ENCODE results near the gene CRACR2B. TPM values are rescaled to one million over a fixed set of nuclear protein-coding genes. Genes with fewer than 3 reads are reported as not detected.

Gene CRACR2B
- total and polyA plus RNA-seq, 2 of the 13 experiments (the other 11 are each of a cell fraction or from before 2014, with no cell fraction given) = 14.9 to 21.0 TPM

DNA sequence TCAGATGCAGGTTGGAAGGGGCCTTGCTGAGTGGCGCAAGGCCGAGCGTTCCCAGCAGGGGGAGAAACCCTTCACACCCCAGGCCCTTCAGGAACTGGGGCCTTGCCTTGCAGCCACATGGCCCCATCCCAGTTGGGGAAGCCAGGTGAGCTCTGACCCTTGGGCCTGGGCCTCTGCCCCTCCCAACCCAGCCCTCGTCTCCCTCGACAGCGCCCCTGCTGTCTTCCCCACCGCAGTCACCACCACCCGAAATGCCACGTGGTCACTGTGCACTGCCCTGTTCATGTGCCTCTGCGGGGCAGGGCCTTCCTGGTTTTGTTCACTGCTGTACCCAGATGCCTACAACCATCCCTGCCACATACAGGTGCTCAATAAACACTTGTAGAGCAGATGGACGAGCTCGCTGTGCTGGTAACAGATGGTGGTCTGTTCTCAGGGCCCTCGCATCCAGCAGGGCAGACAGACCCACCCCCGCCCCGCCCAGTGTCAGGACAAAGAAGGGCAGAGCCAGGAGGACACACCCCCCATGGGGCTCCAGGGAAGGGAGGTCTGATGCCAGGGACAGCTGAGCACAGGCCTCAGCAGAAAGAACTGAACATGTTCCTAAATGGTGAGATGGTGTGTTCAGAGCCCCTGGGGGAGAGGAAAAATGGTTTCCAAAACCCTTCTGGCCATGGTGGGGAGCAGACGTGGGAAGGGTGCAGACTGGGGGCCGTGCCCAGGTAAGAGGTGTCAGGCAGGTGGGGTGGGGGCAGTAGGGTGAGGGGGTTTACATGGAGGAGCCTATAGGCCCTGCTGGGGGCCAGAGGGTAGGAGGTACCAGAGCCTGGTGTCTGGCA, 10.9 kb downstream of the CRACR2B start (continued):
- TF ChIP-seq, protein P1, sequence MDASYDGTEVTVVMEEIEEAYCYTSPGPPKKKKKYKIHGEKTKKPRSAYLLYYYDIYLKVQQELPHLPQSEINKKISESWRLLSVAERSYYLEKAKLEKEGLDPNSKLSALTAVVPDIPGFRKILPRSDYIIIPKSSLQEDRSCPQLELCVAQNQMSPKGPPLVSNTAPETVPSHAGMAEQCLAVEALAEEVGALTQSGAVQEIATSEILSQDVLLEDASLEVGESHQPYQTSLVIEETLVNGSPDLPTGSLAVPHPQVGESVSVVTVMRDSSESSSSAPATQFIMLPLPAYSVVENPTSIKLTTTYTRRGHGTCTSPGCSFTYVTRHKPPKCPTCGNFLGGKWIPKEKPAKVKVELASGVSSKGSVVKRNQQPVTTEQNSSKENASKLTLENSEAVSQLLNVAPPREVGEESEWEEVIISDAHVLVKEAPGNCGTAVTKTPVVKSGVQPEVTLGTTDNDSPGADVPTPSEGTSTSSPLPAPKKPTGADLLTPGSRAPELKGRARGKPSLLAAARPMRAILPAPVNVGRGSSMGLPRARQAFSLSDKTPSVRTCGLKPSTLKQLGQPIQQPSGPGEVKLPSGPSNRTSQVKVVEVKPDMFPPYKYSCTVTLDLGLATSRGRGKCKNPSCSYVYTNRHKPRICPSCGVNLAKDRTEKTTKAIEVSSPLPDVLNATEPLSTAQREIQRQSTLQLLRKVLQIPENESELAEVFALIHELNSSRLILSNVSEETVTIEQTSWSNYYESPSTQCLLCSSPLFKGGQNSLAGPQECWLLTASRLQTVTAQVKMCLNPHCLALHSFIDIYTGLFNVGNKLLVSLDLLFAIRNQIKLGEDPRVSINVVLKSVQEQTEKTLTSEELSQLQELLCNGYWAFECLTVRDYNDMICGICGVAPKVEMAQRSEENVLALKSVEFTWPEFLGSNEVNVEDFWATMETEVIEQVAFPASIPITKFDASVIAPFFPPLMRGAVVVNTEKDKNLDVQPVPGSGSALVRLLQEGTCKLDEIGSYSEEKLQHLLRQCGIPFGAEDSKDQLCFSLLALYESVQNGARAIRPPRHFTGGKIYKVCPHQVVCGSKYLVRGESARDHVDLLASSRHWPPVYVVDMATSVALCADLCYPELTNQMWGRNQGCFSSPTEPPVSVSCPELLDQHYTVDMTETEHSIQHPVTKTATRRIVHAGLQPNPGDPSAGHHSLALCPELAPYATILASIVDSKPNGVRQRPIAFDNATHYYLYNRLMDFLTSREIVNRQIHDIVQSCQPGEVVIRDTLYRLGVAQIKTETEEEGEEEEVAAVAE (CRISPR knock-in tag; IDR thresholded peaks at IDR 0.05; ENCODE audit: borderline replicate concordance) = 0 out of 2 replicates have a peak, but pooled peaks have one; percentile 47
- TF ChIP-seq, protein P2, sequence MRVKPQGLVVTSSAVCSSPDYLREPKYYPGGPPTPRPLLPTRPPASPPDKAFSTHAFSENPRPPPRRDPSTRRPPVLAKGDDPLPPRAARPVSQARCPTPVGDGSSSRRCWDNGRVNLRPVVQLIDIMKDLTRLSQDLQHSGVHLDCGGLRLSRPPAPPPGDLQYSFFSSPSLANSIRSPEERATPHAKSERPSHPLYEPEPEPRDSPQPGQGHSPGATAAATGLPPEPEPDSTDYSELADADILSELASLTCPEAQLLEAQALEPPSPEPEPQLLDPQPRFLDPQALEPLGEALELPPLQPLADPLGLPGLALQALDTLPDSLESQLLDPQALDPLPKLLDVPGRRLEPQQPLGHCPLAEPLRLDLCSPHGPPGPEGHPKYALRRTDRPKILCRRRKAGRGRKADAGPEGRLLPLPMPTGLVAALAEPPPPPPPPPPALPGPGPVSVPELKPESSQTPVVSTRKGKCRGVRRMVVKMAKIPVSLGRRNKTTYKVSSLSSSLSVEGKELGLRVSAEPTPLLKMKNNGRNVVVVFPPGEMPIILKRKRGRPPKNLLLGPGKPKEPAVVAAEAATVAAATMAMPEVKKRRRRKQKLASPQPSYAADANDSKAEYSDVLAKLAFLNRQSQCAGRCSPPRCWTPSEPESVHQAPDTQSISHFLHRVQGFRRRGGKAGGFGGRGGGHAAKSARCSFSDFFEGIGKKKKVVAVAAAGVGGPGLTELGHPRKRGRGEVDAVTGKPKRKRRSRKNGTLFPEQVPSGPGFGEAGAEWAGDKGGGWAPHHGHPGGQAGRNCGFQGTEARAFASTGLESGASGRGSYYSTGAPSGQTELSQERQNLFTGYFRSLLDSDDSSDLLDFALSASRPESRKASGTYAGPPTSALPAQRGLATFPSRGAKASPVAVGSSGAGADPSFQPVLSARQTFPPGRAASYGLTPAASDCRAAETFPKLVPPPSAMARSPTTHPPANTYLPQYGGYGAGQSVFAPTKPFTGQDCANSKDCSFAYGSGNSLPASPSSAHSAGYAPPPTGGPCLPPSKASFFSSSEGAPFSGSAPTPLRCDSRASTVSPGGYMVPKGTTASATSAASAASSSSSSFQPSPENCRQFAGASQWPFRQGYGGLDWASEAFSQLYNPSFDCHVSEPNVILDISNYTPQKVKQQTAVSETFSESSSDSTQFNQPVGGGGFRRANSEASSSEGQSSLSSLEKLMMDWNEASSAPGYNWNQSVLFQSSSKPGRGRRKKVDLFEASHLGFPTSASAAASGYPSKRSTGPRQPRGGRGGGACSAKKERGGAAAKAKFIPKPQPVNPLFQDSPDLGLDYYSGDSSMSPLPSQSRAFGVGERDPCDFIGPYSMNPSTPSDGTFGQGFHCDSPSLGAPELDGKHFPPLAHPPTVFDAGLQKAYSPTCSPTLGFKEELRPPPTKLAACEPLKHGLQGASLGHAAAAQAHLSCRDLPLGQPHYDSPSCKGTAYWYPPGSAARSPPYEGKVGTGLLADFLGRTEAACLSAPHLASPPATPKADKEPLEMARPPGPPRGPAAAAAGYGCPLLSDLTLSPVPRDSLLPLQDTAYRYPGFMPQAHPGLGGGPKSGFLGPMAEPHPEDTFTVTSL (CRISPR knock-in tag; IDR thresholded peaks at IDR 0.05; ENCODE audit: borderline replicate concordance) = no peak
- TF ChIP-seq MEIS1 (CRISPR knock-in tag; IDR thresholded peaks at IDR 0.05; ENCODE audit: borderline replicate concordance) (no peak; the same call in 1 of the 2 replicates), CHD2 (IDR thresholded peaks at IDR 0.05; ENCODE audit: low read depth, low read length) (no peak), RFXANK (CRISPR knock-in tag; IDR thresholded peaks at IDR 0.05) (no peak), ZFP37 (CRISPR knock-in tag; IDR thresholded peaks at IDR 0.05; ENCODE audit: borderline replicate concordance) (no peak), ZNF546 (CRISPR knock-in tag; conservative IDR thresholded peaks at IDR 0.05) (no peak), TCF12 (IDR thresholded peaks at IDR 0.05) (no peak), TCF12 (CRISPR knock-in tag; IDR thresholded peaks at IDR 0.05) (no peak), ZNF136 (CRISPR knock-in tag; IDR thresholded peaks at IDR 0.05; ENCODE audit: low read depth) (no peak), ZNF567 (CRISPR knock-in tag; IDR thresholded peaks at IDR 0.05; ENCODE audit: borderline replicate concordance) (no peak)
- TF ChIP-seq, protein P3, sequence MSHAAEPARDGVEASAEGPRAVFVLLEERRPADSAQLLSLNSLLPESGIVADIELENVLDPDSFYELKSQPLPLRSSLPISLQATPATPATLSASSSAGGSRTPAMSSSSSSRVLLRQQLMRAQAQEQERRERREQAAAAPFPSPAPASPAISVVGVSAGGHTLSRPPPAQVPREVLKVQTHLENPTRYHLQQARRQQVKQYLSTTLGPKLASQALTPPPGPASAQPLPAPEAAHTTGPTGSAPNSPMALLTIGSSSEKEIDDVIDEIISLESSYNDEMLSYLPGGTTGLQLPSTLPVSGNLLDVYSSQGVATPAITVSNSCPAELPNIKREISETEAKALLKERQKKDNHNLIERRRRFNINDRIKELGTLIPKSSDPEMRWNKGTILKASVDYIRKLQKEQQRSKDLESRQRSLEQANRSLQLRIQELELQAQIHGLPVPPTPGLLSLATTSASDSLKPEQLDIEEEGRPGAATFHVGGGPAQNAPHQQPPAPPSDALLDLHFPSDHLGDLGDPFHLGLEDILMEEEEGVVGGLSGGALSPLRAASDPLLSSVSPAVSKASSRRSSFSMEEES (CRISPR knock-in tag; IDR thresholded peaks at IDR 0.05) = peak; percentile 55; the same call in 1 of the 2 replicates

Measured in HepG2 (cell line).